GM12873 (cell line): ENCODE results near the gene SULT6B1.

Experiments used
- CTCF ChIP-seq: IDR thresholded peaks from 2 replicates; pipeline ENCODE4 v1.5.1; 2012; ENCODE audit warnings: low read depth, mild to moderate bottlenecking, moderate library complexity, low read length, control low read depth; ENCODE audit not compliant: insufficient read depth; ENCODE audit errors: missing control alignments

SULT6B1 gene

GRCh38 chr2:37188570-37188969 is at the start of gene SULT6B1:
SULT6B1 (minus strand) TSS chr2:37188670; CDS start chr2:37188640, 30 bp downstream.
- no peak for TF ChIP-seq CTCF

GRCh38 chr2:37232131-37232933 is 43.9 kb upstream of the SULT6B1 start:
- TF ChIP-seq CTCF: no peak

- TF ChIP-seq CTCF: no peak
Observed at GRCh38 chr2:37231241-37232130, 43.0 kb upstream of the SULT6B1 start, which contains the start of the genes CEBPZ and NDUFAF7. CEBPZ (minus strand) TSS chr2:37231596; CDS start chr2:37231567, 29 bp downstream. NDUFAF7 (plus strand) TSS chr2:37231658; CDS start chr2:37231706, 48 bp downstream.

- no peak for TF ChIP-seq CTCF
Observed at GRCh38 chr2:37230581-37230980, 42.1 kb upstream of the SULT6B1 start.

GRCh38 chr2:37228788-37229187 is 40.3 kb upstream of the SULT6B1 start:
- no peak for TF ChIP-seq CTCF

- no peak for TF ChIP-seq CTCF
Observed at GRCh38 chr2:37226863-37227262, 38.4 kb upstream of the SULT6B1 start.

- no peak for TF ChIP-seq CTCF
Observed at GRCh38 chr2:37224063-37224462, 35.6 kb upstream of the SULT6B1 start.
